ENCODE results near the gene FAM107B. TPM values are rescaled to one million over a fixed set of nuclear protein-coding genes. Genes with fewer than 3 reads are reported as not detected.

The FAM107B gene
- total and polyA plus RNA-seq, 2 donors (not counting 3 experiments of a cell fraction or from before 2014, with no cell fraction given) = 39.2 to 176 TPM

GRCh38 chr10:14661818-14662217, 112.9 kb downstream of the FAM107B start:
- no peak overlapping the region for H3K9ac ChIP-seq (replicated peaks; ENCODE audit: extremely low read depth, insufficient read depth, low read length)
- H3K4me1 ChIP-seq (ENCODE audit: control insufficient read depth, extremely low read depth, insufficient read depth, low read length) = no peaks in the 10 kb centered on the region
- no TSS peak for BruUV-seq (replicated peaks)
- intact Hi-C loops (cut with micrococcal nuclease) (no loop called here), dilution Hi-C loops (cut with MboI; ENCODE audit: extremely low pct_ligation_motif_present, low sequenced_read_pairs) (no loop called here)
- no peak for FAIRE-seq
- ChIA-PET POLR2A (no interaction called here), CTCF (no interaction called here)
- H4K20me1 ChIP-seq (replicated peaks; ENCODE audit: control insufficient read depth, extremely low read depth, insufficient read depth, low read length) = no peaks in the 10 kb centered on the region
- H3K4me3 ChIP-seq (replicated peaks in 1 of 3; ENCODE audit: insufficient read depth in 1 of 3, low read depth in 1 of 3, low read length in 3 of 3) = no peak overlapping the region
- H3K27ac ChIP-seq (ENCODE audit: insufficient read depth, low read depth, low read length) = no peak overlapping the region
- peaks cover 0 to 2% of the 10 kb centered on the region in 2 experiments for H3K27me3 ChIP-seq (ENCODE audit: control insufficient read depth in 2 of 2, insufficient read depth in 2 of 2, low read length in 2 of 2)
- no peak overlapping the region for H2AFZ ChIP-seq (ENCODE audit: low read depth, low read length)
- H3K79me2 ChIP-seq (ENCODE audit: control insufficient read depth, insufficient read depth, low read length) = no peaks in the 10 kb centered on the region
- no peaks in the 10 kb centered on the region for H3K9me3 ChIP-seq (replicated peaks; ENCODE audit: control insufficient read depth, insufficient read depth, low read length)
- TF ChIP-seq JUN (IDR thresholded peaks at IDR 0.05; ENCODE audit: borderline replicate concordance, insufficient read depth, insufficient read length, low read depth) (no peak), EZH2 (IDR thresholded peaks at IDR 0.05; ENCODE audit: borderline replicate concordance, low read depth, low read length, severe bottlenecking) (no peak), GATA2 (IDR thresholded peaks at IDR 0.05; ENCODE audit: insufficient read depth, insufficient read length, low read depth, low read length) (no peak), MYC (IDR thresholded peaks at IDR 0.05; ENCODE audit: low read depth, low read length) (no peak), POLR2AphosphoS5 (IDR thresholded peaks at IDR 0.05; ENCODE audit: insufficient read depth, low read depth, low read length) (no peak), MAX (IDR thresholded peaks at IDR 0.05; ENCODE audit: insufficient read depth, insufficient read length) (no peak), POLR2A (IDR thresholded peaks at IDR 0.05; ENCODE audit: low read depth, low read length) (no peak), FOS (IDR thresholded peaks at IDR 0.05; ENCODE audit: borderline replicate concordance, insufficient read depth, low read length) (no peak)
- TF ChIP-seq, protein P1, sequence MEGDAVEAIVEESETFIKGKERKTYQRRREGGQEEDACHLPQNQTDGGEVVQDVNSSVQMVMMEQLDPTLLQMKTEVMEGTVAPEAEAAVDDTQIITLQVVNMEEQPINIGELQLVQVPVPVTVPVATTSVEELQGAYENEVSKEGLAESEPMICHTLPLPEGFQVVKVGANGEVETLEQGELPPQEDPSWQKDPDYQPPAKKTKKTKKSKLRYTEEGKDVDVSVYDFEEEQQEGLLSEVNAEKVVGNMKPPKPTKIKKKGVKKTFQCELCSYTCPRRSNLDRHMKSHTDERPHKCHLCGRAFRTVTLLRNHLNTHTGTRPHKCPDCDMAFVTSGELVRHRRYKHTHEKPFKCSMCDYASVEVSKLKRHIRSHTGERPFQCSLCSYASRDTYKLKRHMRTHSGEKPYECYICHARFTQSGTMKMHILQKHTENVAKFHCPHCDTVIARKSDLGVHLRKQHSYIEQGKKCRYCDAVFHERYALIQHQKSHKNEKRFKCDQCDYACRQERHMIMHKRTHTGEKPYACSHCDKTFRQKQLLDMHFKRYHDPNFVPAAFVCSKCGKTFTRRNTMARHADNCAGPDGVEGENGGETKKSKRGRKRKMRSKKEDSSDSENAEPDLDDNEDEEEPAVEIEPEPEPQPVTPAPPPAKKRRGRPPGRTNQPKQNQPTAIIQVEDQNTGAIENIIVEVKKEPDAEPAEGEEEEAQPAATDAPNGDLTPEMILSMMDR (IDR thresholded peaks at IDR 0.05; ENCODE audit: extremely low read depth in 1 of 2, insufficient read depth in 1 of 2, low read depth in 1 of 2, low read length in 2 of 2) = no peak
- DNase-seq (ENCODE audit: low read depth, low spot score) = no peak
- no peaks in the 10 kb centered on the region for H3K9me1 ChIP-seq (replicated peaks; ENCODE audit: control insufficient read depth, extremely low read depth, insufficient read depth, low read length)
- H3K36me3 ChIP-seq (ENCODE audit: control insufficient read depth in 2 of 2, extremely low read depth in 1 of 2, insufficient read depth in 2 of 2, low read length in 2 of 2) = no peaks in the 10 kb centered on the region
- no peak overlapping the region for H3K4me2 ChIP-seq (ENCODE audit: insufficient read depth, low read length)

Data from endothelial cell of umbilical vein (primary cell).